Glutamatergic neuron (in vitro differentiated cells): Measurements from ENCODE around the gene IQSEC2. TPM values are rescaled to one million over a fixed set of nuclear protein-coding genes. Genes with fewer than 3 reads are reported as not detected.

ENCODE experiments used
- DNase-seq: peaks from one replicate; pipeline ENCODE4 v3.0.0; 2022
- H3K27ac Mint-ChIP-seq: one replicate; pipeline ENCODE4 v1.8.0; 2020; ENCODE audit warnings: mild to moderate bottlenecking, mixed read lengths, inconsistent platforms; ENCODE audit not compliant: unreplicated experiment
- H3K27me3 Mint-ChIP-seq: one replicate; pipeline ENCODE4 v1.8.0; 2020; ENCODE audit warnings: mild to moderate bottlenecking, moderate library complexity, mixed read lengths, inconsistent platforms; ENCODE audit not compliant: unreplicated experiment
- H3K36me3 Mint-ChIP-seq: one replicate; pipeline ENCODE4 v1.8.0; 2020; ENCODE audit warnings: mild to moderate bottlenecking, mixed read lengths, inconsistent platforms; ENCODE audit not compliant: unreplicated experiment
- H3K4me1 Mint-ChIP-seq: one replicate; pipeline ENCODE4 v1.8.0; 2020; ENCODE audit warnings: mild to moderate bottlenecking, low read depth, mixed read lengths, inconsistent platforms; ENCODE audit not compliant: unreplicated experiment
- H3K4me3 Mint-ChIP-seq: one replicate; pipeline ENCODE4 v1.8.0; 2020; ENCODE audit warnings: mild to moderate bottlenecking, mixed read lengths, inconsistent platforms; ENCODE audit not compliant: unreplicated experiment
- H3K9me3 Mint-ChIP-seq: one replicate; pipeline ENCODE4 v1.8.0; 2020; ENCODE audit warnings: mild to moderate bottlenecking, moderate library complexity, mixed read lengths, inconsistent platforms; ENCODE audit not compliant: unreplicated experiment
- CTCF ChIP-seq: fragments of 200-600 bp; sonication (generic); IDR thresholded peaks from one replicate; pipeline ENCODE4 v1.5.0; 2021; ENCODE audit not compliant: partially characterized antibody, unreplicated experiment
- long read RNA-seq: library from polyadenylated mRNA; unstranded; transcript quantifications from one replicate; pipeline ENCODE4 v2.0.0, GENCODE V29; 2020; ENCODE audit not compliant: unreplicated experiment
- total RNA-seq: library from RNA; stranded (reverse); fragmentation: NEBNext Ultra II Directional; extraction: Animal tissue kit (Norgen Biotek cat#: 25700); gene quantifications from one replicate; pipeline ENCODE4 v1.2.1, GENCODE V29; 2021; ENCODE audit not compliant: unreplicated experiment

IQSEC2 gene
- 1.6 TPM for total RNA-seq
- long read RNA-seq = 0 reads

- Mint-ChIP-seq H3K36me3 (no peaks in the 10 kb centered on the region), H3K4me1 (no peaks in the 10 kb centered on the region), H3K27me3 (peaks cover 3% of the 10 kb centered on the region), H3K4me3 (no peak within 1 kb of the TSS), H3K27ac (no peak within 1 kb of the TSS), H3K9me3 (no peaks in the 10 kb centered on the region)
- TF ChIP-seq CTCF = no peak
- DNase-seq = no peak
Observed at GRCh38 chrX:53281321-53281822, at the start of gene IQSEC2. Gene IQSEC2, minus strand, starts transcription at chrX:53281584.

- H3K4me1 Mint-ChIP-seq = no peaks in the 10 kb centered on the region
- H3K27me3 Mint-ChIP-seq = no peaks in the 10 kb centered on the region
Observed at GRCh38 chrX:53330331-53330730, 48.9 kb upstream of the IQSEC2 start.

GRCh38 chrX:53324803-53325202, 43.4 kb upstream of the IQSEC2 start:
- Mint-ChIP-seq H3K9me3 (no peaks in the 10 kb centered on the region), H3K27ac (no peak overlapping the region), H3K4me1 (no peaks in the 10 kb centered on the region), H3K4me3 (no peak overlapping the region), H3K36me3 (no peaks in the 10 kb centered on the region), H3K27me3 (peaks cover 11% of the 10 kb centered on the region)
- no peak for DNase-seq
- no peak for TF ChIP-seq CTCF

More at GRCh38 chrX:53330331-53330730, 48.9 kb upstream of the IQSEC2 start:
- H3K27ac Mint-ChIP-seq = no peak overlapping the region
- no peak overlapping the region for H3K4me3 Mint-ChIP-seq
- H3K9me3 Mint-ChIP-seq = no peaks in the 10 kb centered on the region
- H3K36me3 Mint-ChIP-seq = no peaks in the 10 kb centered on the region
- no peak for TF ChIP-seq CTCF
- DNase-seq = no peak

- H3K36me3 Mint-ChIP-seq = no peaks in the 10 kb centered on the region
- no peak overlapping the region for H3K27ac Mint-ChIP-seq
- H3K4me3 Mint-ChIP-seq = no peak overlapping the region
- H3K27me3 Mint-ChIP-seq = peaks cover 11% of the 10 kb centered on the region
- H3K4me1 Mint-ChIP-seq = no peaks in the 10 kb centered on the region
- DNase-seq = no peak
- no peaks in the 10 kb centered on the region for H3K9me3 Mint-ChIP-seq
- TF ChIP-seq CTCF = no peak
Observed at GRCh38 chrX:53324085-53324484, 42.7 kb upstream of the IQSEC2 start.

GRCh38 chrX:53323196-53323595, 41.8 kb upstream of the IQSEC2 start:
- Mint-ChIP-seq H3K9me3 (no peaks in the 10 kb centered on the region), H3K36me3 (no peaks in the 10 kb centered on the region), H3K27ac (no peak overlapping the region), H3K27me3 (peaks cover 13% of the 10 kb centered on the region), H3K4me1 (no peaks in the 10 kb centered on the region), H3K4me3 (no peak overlapping the region)
- DNase-seq = no peak
- TF ChIP-seq CTCF = no peak
